ENCODE results near the gene PRKCQ.

GRCh38 chr10:6565588-6565987, 14.5 kb downstream of the PRKCQ start:
- no peak for TF ChIP-seq FOXM1 (IDR thresholded peaks at IDR 0.05; ENCODE audit: borderline replicate concordance)
- TF ChIP-seq CTBP1 (IDR thresholded peaks at IDR 0.05; ENCODE audit: borderline replicate concordance): no peak
- no peak for TF ChIP-seq NFRKB (IDR thresholded peaks at IDR 0.05)
- no peak for TF ChIP-seq FOXK2 (IDR thresholded peaks at IDR 0.05)
- TF ChIP-seq BHLHE40 (IDR thresholded peaks at IDR 0.05; ENCODE audit: borderline replicate concordance): no peak
- TF ChIP-seq HDGF (IDR thresholded peaks at IDR 0.05; ENCODE audit: borderline replicate concordance): no peak
- no peak for TF ChIP-seq ARNT (IDR thresholded peaks at IDR 0.05)
- no peak for TF ChIP-seq ZNF384 (IDR thresholded peaks at IDR 0.05)

Measured in HEK293T (cell line).